HepG2 (cell line): Measurements from ENCODE around the gene LTC4S.

Experiments used
- CTCF ChIP-seq: sonication (generic); formaldehyde crosslinking; IDR thresholded peaks from 2 replicates; pipeline ENCODE4 v1.5.0; 2020; ENCODE audit warnings: mild to moderate bottlenecking, missing genetic modification reagents, moderate library complexity
- FOXA3 ChIP-seq: IDR thresholded peaks from 2 replicates; pipeline ENCODE4 v1.6.1; 2016; ENCODE audit warnings: missing genetic modification reagents, missing compliant biosample characterization
- MYC ChIP-seq: sonication (generic); formaldehyde crosslinking; IDR thresholded peaks from 2 replicates; pipeline ENCODE4 v1.9.0; 2021; ENCODE audit warnings: missing genetic modification reagents, borderline replicate concordance
- RBM39 ChIP-seq: fragments of 200-400 bp; formaldehyde crosslinking; IDR thresholded peaks from one replicate; pipeline ENCODE4 v1.6.1; 2018; ENCODE audit warnings: antibody characterized with exemption, mild to moderate bottlenecking, low read depth, low read length; ENCODE audit not compliant: poor library complexity, severe bottlenecking
- SMARCC2 ChIP-seq: fragments of 450-650 bp; IDR thresholded peaks from 2 replicates; pipeline ENCODE4 v1.6.1; 2017; ENCODE audit warnings: antibody characterized with exemption, mild to moderate bottlenecking
- TCF12 ChIP-seq, 2 experiments: fragments of 450-650 bp in 1 of 2; sonication (generic) in 1 of 2; formaldehyde crosslinking in 1 of 2; IDR thresholded peaks; 2 replicates each; pipeline versions ENCODE4 v1.6.1 to v1.8.0; 2017 to 2022; ENCODE audit warnings: antibody characterized with exemption in 1 of 2, mild to moderate bottlenecking in 1 of 2, missing genetic modification reagents in 1 of 2, moderate library complexity in 1 of 2

- TF ChIP-seq FOXA3 (CRISPR knock-in tag) (no peak), TCF12 (IDR thresholded peaks at IDR 0.05) (no peak), TCF12 (CRISPR knock-in tag; IDR thresholded peaks at IDR 0.05) (no peak), CTCF (CRISPR knock-in tag) (no peak), RBM39 (no peak), SMARCC2 (no peak), MYC (CRISPR knock-in tag) (no peak)
Observed at GRCh38 chr5:179816796-179817469, 23.1 kb downstream of the LTC4S start.
